Stimulated activated CD4-positive, alpha-beta T cell treated with anti-CD3 and anti-CD28 coated beads, Interleukin-1b, Interleukin-23, amount 100 ng/mL, for 48 hours (primary cell): ENCODE measurements around the gene LONP1.
"Not testable (repeated sequence)": the region's sequence is repeated elsewhere in the genome, so short reads cannot be mapped to it uniquely, and the experiment has no call there.

ENCODE experiments used
- DNase-seq: peaks from one replicate; pipeline ENCODE4 v3.0.0-alpha.2; 2020

LONP1 gene

DNA sequence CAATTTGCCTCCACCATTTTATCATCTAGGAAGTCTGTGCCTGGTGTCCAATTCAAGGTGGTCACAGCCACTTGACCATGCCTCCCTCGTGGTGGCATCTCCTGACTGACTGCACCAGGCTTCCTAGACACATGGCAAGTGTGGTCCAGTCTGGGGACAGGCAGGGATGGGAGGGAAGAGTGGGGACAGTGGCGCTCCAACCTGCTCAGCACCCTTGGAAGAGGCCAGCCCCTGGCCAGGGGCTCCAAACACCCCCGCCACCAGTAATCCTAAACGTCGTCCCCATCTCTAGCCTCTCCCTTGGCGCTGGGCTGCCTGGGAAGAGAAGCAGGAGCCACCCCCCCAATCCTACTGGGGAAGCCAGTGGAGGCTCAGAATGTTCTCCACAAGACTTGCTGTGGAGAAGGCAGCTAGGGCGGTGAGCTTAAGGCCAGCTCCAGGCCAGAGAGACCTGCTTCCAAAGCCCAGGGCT is 27.2 kb downstream of the LONP1 start:
- DNase-seq: no peak

DNA sequence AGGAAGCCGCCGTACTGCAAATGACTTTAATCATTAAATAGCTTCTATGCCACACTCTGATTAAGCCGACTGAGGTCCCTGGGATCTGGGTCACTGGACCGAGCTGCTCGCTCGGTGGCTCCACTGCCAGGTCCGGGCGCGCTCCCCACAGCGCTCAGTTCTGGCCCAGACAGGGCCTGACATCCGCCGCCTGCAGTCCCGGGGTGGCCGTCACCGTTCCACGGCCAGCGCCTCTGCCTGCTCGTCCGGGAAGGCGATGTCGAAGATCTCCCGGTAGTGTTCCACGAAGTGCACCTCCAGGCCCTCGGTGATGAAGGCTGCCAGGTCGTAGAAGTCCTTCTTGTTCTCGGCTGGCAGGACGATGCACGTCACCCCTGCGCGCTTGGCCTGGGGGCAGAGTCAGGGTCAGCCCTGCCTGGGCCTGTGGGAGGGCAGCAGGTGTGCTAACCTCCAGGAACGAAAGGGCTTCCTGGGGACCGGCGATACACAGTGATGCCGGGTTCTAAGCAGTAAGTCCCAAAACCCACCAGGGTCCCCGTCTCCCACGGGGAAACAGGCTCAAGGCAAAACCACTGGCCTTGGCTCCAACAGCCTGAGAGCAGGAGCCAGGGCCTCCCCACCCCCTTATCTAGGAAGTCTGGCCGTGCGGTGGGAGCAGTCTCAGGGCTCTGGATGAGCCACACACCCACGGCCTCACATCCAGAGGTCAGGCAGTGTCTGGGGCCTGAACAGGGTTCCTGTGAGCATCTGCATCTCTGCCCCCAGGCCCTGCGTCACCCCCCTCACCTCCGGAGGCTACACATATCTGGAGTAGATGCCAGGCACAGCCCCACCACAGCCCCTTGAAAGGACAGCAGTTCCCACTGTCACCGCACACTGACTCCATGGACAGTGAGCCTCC is 27.9 kb downstream of the LONP1 start:
- peak; percentile 47 for DNase-seq

DNA sequence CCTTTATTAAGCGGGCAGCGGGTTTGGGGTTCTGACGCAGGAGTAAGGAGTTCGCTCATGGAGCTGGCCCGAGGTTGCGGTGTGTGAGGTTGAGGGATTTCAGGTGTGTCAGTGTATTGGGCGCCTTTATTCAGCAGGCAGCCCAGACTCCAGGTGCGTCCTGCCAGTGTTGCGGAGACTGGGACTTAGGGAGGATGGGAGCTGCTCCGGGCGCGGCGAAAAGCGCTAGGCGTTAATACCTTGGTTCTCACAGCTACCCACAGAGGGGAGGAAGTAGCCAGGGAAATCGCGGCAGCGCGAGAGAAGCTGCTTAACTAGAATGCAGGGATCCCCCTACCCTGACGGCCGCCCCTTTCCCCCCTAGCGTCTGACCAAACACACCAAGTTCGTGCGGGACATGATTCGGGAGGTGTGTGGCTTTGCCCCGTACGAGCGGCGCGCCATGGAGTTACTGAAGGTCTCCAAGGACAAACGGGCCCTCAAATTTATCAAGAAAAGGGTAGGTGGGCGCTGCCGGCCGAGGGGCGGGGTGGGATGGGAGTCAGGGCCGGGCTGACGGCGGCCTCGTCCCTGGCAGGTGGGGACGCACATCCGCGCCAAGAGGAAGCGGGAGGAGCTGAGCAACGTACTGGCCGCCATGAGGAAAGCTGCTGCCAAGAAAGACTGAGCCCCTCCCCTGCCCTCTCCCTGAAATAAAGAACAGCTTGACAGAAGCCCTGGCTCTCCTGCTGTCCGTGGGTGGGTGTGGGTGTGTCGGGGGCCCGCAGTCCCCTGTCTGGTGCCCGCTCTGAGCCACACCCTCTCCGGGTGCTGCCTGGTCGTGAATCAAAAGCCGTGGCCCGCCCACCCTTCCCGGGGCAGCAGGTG is 28.8 kb downstream of the LONP1 start:
- DNase-seq: peak; percentile 73

DNA sequence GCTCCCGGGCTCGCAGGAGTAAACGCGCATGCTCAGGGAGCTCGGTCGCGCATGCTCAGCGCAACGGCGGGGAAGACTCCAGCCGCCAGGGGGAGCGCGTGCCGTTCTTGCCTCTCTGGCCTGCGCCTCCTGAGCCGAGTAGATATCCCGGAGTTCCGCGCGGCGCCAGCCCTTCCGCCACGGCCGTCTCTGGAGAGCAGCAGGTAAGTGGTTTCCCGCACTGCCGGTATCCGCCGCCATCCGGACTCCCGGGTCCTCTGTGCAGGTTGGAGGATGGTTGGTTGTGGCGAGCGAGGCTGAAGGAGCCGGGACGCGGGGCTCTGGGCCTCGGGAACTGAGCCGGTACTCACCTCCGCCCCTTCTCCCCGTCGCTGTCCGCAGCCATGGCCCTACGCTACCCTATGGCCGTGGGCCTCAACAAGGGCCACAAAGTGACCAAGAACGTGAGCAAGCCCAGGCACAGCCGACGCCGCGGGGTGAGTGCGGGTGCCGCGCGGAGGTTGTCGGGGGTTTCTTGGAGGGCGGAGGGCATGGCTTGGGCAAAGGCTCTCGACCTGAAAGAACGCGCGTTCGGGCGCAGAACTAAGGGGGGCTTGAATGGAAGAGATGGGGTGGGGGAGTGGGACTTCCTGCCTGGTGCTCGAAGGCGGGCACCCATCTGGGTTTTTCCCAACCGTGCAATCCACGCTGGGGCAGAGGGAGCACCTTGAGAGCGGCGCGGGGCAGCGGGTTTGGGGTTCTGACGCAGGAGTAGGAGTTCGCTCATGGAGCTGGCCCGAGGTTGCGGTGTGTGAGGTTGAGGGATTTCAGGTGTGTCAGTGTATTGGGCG is 29.6 kb downstream of the LONP1 start, which contains the start of gene RPL36:
RPL36 (plus strand) TSS at position 171 of the 830 bp plus-strand sequence; CDS start at position 384, 213 bp downstream.
- DNase-seq: peak; percentile 99

DNA sequence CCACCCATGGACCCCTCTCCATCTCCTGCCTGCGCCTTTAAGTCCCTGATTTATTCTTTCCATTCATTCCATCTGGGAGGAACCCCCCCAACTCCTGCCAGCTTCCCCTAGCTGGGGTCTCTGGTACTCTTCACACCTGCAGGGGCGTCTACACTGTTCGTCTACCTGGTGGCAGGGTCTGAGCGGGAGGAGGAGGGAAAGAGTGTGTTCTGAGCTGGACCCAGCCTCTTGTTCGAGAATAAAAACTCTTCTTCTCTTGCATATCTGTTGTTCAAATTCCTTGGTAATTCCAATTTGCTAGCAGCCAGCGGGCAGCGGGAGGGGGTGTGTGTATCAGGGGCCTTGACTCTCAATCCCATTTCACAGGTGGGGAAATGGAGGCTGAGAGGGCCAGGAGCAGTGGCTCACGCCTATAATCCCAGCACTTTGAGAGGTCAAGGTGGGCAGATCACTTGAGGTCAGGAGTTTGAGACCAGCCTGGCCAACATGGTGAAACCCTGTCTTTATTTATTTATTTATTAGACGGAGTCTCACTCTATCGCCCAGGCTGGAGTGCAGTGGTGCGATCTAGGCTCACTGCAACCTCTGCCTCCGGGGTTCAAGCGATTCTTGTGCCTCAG is 31.6 kb downstream of the LONP1 start:
- not testable (repeated sequence) for DNase-seq

DNA sequence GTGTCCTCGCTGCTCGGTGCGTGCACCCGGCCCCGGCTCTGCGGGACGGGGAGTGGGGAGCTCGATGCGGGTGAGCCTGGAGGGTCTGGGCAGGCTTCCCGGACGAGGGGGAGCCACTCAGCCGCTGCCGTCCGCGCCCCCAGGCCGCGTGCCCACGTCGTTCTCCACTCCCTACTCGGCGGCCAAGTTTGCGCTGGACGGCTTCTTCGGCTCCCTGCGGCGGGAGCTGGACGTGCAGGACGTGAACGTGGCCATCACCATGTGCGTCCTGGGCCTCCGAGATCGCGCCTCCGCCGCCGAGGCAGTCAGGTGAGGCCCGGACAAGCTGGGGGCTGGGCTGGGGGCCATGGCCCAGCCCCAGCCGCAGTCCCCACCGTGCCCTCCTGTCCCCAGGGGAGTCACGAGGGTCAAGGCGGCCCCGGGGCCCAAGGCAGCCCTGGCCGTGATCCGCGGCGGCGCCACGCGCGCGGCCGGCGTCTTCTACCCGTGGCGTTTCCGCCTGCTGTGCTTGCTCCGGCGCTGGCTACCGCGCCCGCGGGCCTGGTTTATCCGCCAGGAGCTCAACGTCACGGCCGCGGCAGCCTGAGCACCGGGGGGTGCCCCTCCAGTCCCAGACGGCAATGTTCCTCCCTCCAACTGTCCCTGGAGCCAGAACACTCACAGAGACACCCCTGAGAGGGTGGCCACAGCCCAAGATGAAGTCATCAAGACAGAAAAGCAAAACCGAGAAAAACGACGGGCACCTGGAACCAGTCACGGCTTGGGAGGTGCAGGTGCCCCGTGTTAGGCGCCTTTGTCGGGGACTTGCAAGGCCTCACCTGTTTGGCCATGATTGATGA is 32.4 kb downstream of the LONP1 start:
- DNase-seq: no peak

DNA sequence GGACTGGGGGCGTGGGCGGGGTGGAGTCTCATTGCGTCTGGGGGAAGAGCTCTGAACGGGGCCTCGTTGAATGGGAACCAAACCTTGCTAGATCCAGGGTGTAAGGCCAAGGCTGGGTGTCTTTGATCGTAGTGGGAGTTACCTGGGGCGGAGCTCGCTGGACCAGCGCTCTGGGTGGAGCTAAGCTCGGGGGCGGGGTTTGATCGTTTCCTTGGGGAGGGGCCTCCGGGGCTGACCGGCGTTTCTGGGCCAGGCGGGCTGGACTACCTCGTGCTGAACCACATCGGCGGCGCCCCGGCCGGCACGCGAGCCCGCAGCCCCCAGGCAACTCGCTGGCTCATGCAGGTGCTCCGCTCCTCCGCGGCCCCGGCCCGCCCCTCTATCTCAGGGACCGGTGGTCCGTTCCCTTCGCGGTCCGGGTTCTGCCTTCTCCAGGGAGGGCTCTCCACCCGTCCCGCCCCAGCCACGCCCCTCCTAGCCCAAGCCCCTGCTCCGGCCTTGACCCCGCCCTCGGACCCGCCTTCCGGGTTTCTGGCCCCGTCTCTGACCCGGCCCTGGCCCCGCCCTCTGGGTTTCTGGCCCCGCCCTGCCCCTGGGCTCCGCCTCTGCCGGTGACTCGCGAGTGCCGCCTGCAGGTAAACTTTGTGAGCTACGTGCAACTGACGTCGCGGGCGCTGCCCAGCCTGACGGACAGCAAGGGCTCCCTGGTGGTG is 33.1 kb downstream of the LONP1 start:
- DNase-seq: peak; percentile 99

DNA sequence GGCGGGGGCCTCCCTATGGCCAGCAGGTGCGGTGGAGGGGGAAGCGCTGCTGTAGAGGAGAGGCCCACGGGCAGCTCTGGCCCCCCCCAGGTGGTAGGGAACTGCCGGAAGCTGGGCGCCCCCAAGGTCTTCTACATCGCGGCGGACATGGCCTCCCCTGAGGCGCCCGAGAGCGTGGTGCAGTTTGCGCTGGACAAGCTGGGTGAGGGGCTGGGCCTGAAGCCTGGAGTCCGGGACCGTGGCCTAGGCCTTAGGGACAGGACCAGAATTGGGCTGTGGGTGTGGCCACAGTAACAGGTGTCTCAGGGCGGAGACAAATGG is 33.7 kb downstream of the LONP1 start:
- no peak for DNase-seq

DNA sequence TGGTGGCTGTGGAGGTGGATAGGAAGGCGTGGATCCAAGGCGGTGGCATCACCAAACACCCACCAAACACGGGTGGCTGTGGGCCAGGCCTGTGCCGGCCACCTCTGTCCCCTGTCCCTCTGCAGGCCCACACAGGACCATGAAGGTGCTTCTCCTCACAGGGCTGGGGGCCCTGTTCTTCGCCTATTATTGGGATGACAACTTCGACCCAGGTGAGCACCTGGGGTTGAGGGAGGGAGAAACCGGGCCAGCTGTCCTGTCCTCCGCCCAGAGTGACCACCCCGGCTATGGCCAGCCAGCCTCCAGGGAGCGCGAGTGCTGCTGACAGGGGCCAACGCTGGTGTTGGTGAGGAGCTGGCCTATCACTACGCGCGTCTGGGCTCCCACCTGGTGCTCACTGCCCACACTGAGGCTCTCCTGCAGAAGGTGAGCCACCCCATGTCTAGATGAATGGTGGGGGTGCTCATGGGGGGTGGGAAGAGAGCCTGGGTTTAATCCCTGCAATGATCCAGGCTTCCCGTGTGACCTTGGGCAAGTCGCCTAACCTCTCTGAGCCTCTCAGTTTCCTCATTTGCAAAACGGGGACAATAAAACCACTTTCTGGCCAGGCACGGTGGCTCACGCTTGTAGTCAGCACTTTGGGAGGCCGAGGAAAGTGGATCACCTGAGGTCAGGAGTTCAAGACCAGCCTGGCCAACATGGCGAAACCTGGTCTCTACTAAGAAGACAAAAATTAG is 35.1 kb downstream of the LONP1 start:
- DNase-seq: no peak

DNA sequence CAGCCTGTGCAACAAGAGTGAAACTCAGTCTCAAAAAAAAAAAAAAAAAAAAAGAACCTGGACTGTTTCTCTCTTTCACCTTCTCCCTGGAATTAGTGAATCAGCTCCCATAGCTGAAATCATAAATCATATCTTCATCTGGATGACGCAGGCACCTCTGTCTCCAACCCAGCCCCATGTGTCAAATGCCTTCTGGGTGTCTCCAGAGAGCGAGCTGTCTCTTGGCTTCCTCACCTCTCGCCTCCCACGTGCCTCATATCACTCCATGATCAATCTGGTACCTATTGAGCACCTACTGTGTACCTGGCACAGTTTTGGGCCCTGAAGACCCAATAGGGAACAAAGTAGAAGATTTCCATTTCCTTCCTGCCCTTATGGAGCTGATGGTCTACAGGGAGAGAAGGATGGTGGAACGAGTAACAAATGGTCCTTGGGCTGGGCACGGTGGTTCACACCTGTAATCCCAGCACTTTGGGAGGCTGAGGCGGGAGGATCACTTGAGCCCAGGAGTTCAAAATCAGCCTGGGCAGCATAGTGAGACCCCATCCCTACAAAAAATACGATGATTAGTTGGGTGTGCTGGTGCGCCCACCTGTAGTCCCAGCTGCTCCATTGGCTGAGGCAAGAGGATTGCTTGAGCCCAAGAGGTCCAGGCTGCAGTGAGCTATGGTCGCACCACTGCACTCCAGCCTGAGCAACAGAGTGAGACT is 36.6 kb downstream of the LONP1 start:
- no peak for DNase-seq

DNA sequence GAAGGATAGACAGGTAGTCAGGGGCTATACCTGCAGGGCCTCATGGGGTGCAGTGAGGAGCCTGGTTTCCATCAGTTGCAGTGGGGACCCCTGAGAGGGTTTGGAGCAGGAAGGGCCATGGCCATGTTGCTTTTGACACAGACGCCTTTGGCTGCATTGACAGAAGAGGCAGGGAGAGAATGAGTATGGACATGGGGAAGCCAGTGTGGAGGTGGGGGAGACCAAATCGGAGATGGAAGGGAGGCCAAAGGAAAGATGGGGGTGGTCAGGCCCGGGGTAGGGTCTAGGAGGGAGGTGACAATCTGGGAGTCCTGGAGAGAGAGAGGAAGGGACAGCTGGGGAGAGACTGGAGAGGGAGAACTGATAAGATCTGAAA is 37.9 kb downstream of the LONP1 start:
- no peak for DNase-seq

DNA sequence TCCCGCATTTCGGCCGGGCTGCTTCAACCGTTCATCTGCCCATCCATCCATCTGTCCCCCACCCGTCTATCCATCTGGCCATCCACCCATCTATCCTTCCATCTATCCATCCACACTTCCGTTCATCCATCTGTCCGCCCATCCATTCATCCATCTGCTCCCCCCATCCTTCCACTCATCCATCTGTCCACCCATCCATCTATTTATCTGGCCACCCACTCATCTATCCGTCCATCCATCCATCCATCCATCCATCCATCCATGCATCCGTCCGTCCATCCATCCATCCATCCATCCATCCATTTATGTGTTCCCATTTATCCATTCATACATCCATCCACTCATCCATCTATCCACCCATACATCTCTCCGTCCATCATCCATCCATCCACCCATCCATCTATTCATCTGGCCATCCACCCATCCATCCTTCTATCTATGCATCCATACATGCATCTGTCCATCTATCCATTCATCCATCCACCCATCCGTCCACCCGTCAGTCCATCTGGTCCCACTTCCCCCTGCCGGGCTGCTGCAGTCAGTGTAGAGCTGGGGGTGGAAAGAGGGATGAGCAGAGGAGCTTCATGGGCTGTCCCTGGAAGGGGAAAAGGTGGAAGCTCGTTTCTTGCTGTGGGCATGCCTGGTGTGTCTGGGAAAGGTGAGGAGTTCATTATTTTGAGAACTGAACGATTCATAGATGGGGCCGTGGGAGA is 38.4 kb downstream of the LONP1 start:
- DNase-seq: no peak

DNA sequence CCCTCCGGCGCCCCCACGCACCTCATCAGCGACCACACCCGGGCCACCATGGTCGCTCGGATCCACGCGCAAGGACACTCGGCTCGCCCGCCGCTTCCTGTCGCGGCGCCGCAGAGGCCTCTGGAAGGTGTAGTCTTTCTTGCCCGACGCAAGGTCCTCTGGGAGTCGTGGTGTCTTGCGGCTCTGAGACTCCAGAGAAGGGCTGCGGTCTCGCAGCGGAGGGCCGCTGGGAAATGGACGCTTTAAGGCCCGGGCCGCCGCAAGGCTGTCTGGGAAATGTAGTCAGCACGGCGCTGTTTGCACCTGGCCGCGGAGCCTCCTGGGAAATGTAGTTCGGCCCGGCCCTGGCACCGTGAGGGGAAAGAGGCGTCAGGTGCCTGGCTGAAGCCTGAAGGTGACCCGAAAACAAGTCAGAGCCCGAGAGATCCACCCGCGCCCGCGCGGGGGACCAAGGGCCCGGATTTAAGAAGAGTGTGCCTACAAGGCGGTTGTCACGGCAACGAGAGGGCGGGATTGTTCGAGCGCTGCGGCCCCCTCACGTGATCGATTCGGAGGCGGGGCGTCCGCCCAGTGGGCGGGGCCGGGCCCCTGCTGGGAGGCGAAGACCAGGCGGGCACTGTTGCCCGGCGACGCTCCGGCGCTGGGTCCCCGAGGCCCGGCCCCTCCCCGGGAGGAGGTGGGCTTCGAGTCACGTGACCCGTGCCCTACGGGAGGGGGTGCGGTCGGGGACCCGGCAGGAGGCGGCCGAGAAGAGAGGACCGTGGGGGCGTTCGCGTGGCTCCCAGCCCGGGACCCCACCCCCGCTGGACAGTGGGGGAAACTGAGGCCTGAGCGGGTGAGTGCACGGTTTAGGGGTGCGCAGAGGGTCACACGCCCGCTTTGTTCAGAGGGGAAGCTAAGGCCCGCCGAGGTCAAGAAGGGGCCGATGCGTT is 39.2 kb downstream of the LONP1 start, which contains the start of the genes HSD11B1L and MICOS13:
HSD11B1L (plus strand) TSS at position 591 of the 932 bp plus-strand sequence. CDS start 3,806 bp downstream, outside the sequence.
MICOS13 (minus strand) TSS at position 80 of the 932 bp plus-strand sequence; CDS start at position 50, 30 bp downstream.
- peak; percentile 98 for DNase-seq

DNA sequence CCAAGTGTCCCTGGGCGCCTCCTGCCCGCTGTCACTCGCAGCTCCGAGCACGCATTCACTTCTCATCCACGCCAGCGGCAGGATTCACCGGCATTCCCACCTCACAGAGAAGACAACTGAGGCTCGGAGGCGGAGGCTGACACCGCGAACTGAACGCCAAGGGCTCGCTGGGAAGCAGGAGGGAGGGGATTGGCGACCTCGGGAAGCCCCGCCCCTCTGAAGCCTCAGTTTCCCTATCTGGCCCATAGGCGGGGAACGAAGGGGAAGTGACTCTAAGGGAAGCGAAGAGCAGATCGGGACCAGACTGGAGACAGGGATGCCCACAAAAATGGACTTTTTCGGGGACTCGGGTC is 39.9 kb downstream of the LONP1 start:
- no peak for DNase-seq

DNA sequence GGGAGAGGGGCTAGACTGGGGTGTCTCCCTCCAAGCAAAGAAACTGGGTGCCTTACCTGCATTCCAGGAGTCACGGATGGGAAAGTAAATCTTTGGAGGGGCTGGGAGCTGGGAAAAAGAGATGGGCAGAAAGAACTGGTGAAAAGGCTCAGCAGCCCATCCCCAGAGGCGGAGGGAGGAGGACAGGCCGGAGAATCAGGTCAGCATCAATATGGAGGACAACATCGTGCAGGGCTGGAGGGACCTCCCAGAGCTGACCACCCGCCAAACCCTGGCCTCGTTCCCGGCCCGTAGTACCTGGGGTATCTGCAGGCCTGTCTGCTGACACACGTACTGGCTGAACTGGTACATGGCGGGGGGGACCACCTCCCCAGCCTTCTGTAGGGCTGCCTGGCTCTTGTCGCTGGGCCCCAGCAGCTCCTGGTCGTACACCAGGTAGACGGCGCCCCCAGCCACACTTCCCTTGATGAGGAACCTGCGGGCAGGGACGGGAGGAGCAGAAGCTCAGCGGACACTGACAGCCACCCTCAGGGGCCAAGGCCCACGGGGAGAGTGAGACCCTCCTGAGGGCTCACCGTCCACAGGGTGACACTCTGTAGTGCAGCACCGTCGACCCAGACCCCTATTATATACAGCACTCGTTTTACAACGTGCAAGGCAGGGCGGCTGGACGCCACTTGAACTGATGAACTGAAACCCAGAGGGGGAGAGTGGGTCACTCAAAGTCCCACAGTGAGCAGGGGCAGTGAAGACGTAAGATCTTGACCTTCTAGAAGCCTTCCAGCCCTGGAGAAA is 40.5 kb downstream of the LONP1 start:
- DNase-seq: no peak

DNA sequence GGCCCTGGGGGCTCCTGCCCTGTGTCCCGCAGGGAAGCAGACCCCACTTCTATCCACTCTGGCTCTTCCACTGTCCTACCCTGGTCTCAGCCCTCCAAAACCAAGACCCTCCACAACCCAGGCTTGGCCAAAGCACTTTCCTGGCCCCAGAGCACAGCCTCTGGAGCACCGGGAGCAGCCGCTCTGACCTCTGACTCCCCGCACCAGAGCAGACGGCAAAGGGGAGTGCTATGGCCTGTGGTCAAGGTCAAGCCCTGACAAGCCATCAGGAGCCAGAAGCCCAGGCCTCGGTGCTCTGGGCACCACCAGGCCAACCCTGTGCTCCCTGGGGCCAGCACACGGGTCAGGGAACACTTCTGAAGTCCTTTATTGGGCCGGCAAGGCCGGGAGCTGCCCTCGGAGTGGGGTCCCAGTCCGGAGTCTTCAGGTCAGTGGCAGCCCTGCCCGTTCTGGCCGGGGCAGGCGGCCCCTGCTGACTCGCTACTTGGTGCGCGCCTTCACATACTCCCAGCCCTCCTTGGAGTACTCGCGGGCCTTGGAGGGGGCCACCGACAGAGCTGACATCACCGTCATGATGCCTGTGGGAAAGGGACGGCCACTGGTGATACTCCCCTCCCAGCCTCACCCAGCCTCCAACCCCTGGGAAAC is 41.8 kb downstream of the LONP1 start:
- DNase-seq: no peak
